Hair follicle dermal papilla cell (primary cell): ENCODE results near the gene DOCK6. TPM values are rescaled to one million over a fixed set of nuclear protein-coding genes. Genes with fewer than 3 reads are reported as not detected.

Experiments
- total RNA-seq: library from RNA; depleted of rRNA; stranded (reverse); fragments of >200 nt; gene quantifications from 2 replicates; pipeline ENCODE4 v1.2.3, GENCODE V29; 2012

The DOCK6 gene
- 15.9 and 19.3 TPM in 2 replicates for total RNA-seq

GRCh38 chr19:11261971-11262839 is at the start of gene DOCK6:
Gene DOCK6, minus strand, starts transcription at chr19:11262524. Its CDS starts 84 bp downstream, at chr19:11262440.

DNA sequence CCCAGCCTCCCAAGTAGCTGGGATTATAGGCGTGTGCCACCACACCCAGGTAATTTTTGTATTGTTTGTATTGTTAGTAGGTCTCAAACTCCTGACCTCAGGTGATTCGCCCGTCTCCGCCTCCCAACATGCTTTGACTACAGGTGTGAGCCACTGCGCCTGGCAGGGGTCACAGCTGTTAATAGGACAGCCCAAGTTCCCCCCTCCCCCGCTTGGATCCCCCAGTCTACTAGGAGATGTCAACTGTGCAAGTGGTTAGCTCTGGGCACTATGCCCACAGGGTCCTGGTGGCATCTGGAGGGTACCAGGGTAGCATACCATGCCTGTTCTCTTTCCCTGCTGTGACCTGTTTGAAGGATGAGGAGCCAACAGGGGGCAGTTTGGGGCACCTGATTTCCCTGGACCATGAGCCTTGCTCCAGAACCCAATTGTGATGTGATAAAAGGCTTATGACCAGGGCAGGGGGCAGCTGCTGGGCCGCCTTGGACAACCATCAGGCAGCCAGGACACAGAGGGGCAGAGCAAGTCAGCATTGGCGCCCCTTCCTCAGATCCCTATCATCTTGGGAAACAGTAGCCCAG is 33.4 kb upstream of the DOCK6 start, which contains the start of gene TSPAN16:
Gene TSPAN16 (plus strand): TSS at position 496 of the 581 bp plus-strand sequence. CDS start 138 bp downstream, outside the sequence.

GRCh38 chr19:11239377-11240000 is 22.8 kb downstream of the DOCK6 start, which contains the start of gene ANGPTL8:
Gene ANGPTL8, plus strand, starts transcription at chr19:11239619. Its CDS starts 19 bp downstream, at chr19:11239638.

DNA sequence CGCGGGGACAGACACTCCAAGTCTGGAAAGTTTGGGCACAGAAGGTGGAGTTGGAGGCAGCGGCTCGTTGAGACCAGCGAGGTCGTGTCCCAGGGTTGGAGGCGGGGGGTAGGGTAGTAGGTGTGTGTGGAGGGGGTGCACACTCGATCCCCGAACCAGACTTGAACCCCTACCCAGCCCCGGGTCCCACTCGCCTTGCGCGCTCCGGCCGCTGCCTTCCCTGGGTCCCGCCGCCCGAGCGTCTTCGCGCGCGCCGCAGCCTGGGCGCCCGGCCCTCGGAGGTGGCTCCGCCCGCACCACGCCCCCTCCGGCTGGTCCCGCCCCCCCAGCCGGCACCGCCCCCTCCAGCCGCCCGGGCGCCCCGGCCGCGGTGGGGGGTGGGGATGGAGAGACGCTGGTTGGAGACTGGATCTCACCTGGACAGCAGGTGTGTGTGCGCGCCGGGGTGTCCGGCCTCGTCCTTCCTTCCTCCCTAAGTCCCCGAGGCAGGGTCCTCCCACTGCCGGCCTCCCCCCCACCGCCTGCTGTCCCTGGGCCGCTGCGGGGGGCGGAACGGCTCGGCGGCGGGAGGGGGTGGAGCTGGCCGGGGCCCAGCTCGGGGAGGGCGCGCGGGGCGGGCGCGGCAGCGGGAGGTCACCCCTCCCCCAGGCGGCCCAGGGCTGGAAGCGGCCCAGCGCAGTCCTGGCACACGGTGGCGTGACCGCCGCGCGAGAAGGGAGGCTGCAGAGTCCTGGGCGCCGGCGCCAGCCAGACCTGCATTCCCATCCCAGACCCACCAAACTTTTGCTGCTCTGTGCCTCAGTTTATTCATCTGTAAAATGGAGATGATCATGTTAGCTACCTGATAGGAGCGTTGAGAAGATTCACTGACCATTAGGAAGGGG is 64.8 kb downstream of the DOCK6 start, which contains the start of gene KANK2:
Gene KANK2 (minus strand): TSS at position 255 of the 884 bp plus-strand sequence. CDS start 3,034 bp downstream, outside the sequence.

GRCh38 chr19:11155373-11156120 is 106.8 kb downstream of the DOCK6 start, which contains the start of gene SPC24:
Gene SPC24, minus strand, starts transcription at chr19:11155782. Its CDS starts 6 bp downstream, at chr19:11155776.

Other genes with a start within 250 kb of the DOCK6 start
- gene LDLR, start 173.1 kb downstream of the DOCK6 start, total RNA-seq: 406 and 458 TPM in 2 replicates
- 4.2 and 9.0 TPM in 2 replicates for gene SPC24, start 106.7 kb downstream of the DOCK6 start, total RNA-seq
- gene KANK2, start 65.0 kb downstream of the DOCK6 start, total RNA-seq: 378 and 380 TPM in 2 replicates
- gene ANGPTL8, start 22.9 kb downstream of the DOCK6 start, total RNA-seq: not detected in 2 replicates
- not detected in 2 replicates for gene TSPAN16, start 33.6 kb upstream of the DOCK6 start, total RNA-seq
- 23.7 and 24.3 TPM in 2 replicates for gene RAB3D, start 77.1 kb upstream of the DOCK6 start, total RNA-seq
- 51.1 and 82.2 TPM in 2 replicates for gene TMEM205, start 83.7 kb upstream of the DOCK6 start, total RNA-seq
- 6.1 and 10.5 TPM in 2 replicates for gene CCDC159, start 84.0 kb upstream of the DOCK6 start, total RNA-seq
- 24.2 and 26.5 TPM in 2 replicates for gene PLPPR2, start 92.9 kb upstream of the DOCK6 start, total RNA-seq
- 0.97 TPM in 2 replicates for gene SWSAP1, start 112.1 kb upstream of the DOCK6 start, total RNA-seq
- 2.3 and 2.8 TPM in 2 replicates for gene EPOR, start 121.8 kb upstream of the DOCK6 start, total RNA-seq
- 0.16 and 1.6 TPM in 2 replicates for gene RGL3, start 156.8 kb upstream of the DOCK6 start, total RNA-seq
- 0.32 and 0.36 TPM in 2 replicates for gene ODAD3, start 172.6 kb upstream of the DOCK6 start, total RNA-seq
- 131 and 134 TPM in 2 replicates for gene PRKCSH, start 173.1 kb upstream of the DOCK6 start, total RNA-seq
- gene ELAVL3, start 218.5 kb upstream of the DOCK6 start, total RNA-seq: 0.73 TPM in 1 of 2 replicates, not detected in the other
- 5.2 and 6.8 TPM in 2 replicates for gene ZNF653, start 243.3 kb upstream of the DOCK6 start, total RNA-seq